ENCODE results near the gene HDAC4.

The HDAC4 gene

DNA sequence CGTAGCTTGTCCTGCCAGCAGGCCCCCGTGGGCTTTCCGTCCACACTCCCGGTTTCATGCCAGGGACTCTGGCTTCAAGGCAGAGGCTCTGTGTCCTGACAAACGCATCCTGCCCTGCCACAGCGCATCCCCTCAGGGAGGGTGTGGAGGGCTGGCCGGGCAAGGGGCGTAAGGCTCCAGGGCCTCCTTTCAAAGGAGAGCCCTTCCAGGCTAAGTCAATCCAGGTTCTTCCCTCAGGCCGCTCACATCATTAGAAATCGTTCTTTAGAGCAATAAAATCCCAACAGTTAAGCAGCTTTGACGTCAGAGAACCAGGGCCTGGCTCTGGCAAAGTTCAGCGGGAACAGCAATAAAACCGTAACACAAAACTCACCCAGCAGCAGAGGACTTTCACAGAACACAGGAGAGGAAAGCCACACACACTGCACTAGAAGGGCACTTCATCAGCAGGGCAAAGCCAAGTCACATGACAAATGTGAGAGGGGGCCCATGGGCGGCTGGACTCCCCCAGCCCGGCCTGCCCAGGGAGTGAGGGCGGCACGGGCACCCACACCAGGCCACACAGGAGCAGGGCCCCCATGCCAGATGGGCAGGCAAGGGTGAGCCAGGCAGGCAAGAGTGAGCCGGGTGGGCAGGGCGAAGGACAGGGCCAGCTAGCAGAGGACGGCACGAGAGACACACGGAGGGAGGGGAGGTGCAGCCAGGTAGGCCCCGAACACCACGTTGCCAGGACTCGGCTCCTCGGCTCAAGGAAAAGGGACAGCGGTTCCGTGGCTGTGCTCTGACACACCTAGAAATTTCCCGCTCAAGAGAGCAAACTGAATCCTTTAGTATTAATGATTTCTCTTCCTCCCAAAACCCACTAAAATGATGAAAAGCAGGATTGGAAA is 52.0 kb downstream of the HDAC4 start:
- Mint-ChIP-seq H3K27ac (no peak overlapping the region), H3K9me3 (ENCODE audit: low read depth) (no peaks in the 10 kb centered on the region), H3K27me3 (no peaks in the 10 kb centered on the region), H3K4me1 (ENCODE audit: low read depth) (no peaks in the 10 kb centered on the region), H3K36me3 (no peaks in the 10 kb centered on the region), H3K4me3 (no peak overlapping the region)

DNA sequence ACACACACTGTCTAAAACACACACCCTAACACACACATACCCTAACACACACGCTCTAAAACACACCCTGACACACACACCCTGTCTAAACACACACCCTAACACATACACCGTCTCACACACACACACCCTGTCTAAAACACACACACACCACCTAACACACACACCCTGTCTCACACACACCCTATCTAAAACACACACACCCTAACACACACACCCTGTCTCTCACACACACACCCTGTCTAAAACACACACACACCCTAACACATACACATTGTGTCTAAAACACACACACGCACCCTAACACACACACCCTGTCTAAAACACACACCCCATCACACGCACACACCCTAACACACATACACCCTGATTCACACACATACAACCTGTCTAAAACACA is 54.1 kb downstream of the HDAC4 start:
- Mint-ChIP-seq H3K4me3 (no peak overlapping the region), H3K9me3 (ENCODE audit: low read depth) (no peaks in the 10 kb centered on the region), H3K27ac (no peak overlapping the region), H3K27me3 (no peaks in the 10 kb centered on the region), H3K36me3 (peaks cover 3% of the 10 kb centered on the region), H3K4me1 (ENCODE audit: low read depth) (peaks cover 3% of the 10 kb centered on the region)

DNA sequence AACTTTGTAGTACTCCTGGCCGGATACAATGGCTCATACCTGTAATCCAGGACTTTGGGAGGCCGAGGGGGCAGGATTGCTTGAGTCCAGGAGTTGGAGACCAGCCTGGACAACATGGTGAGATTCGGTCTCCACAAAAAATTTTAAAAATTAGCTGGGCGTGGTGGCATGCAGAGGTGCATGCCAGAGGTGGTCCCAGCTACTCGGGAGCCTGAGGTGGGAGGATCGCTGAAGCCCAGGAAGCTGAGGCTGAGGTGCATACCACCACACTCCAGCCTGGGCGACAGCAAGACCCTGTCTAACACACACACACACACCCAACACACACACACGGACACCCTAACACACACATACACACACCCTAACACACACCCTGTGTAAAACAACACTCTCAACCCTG is 55.6 kb downstream of the HDAC4 start:
- Mint-ChIP-seq H3K4me1 (ENCODE audit: low read depth) (peaks cover 15% of the 10 kb centered on the region), H3K36me3 (peaks cover 6% of the 10 kb centered on the region), H3K9me3 (ENCODE audit: low read depth) (no peaks in the 10 kb centered on the region), H3K27me3 (no peaks in the 10 kb centered on the region), H3K27ac (no peak overlapping the region), H3K4me3 (no peak overlapping the region)

DNA sequence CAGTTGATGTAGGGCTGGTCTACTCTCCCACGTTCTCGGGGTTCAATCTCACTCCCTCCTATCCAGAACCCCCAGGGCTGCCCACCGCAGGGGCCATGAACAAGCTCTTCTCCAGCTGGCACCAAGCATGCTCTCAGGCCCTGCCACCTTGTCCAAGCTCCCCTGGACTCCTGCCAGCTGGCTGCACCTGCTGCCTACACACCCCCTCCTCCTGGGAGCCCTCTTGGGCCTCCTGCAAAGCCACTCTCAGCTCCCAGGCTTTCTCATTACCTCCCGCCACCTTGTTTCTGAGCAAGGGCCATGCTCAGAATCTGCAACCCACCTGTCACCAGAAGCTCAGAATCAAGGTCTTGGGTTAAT is 56.0 kb downstream of the HDAC4 start:
- Mint-ChIP-seq H3K36me3 (peaks cover 9% of the 10 kb centered on the region), H3K4me3 (no peak overlapping the region), H3K27ac (no peak overlapping the region), H3K27me3 (no peaks in the 10 kb centered on the region), H3K4me1 (ENCODE audit: low read depth) (peaks cover 19% of the 10 kb centered on the region), H3K9me3 (ENCODE audit: low read depth) (no peaks in the 10 kb centered on the region)

DNA sequence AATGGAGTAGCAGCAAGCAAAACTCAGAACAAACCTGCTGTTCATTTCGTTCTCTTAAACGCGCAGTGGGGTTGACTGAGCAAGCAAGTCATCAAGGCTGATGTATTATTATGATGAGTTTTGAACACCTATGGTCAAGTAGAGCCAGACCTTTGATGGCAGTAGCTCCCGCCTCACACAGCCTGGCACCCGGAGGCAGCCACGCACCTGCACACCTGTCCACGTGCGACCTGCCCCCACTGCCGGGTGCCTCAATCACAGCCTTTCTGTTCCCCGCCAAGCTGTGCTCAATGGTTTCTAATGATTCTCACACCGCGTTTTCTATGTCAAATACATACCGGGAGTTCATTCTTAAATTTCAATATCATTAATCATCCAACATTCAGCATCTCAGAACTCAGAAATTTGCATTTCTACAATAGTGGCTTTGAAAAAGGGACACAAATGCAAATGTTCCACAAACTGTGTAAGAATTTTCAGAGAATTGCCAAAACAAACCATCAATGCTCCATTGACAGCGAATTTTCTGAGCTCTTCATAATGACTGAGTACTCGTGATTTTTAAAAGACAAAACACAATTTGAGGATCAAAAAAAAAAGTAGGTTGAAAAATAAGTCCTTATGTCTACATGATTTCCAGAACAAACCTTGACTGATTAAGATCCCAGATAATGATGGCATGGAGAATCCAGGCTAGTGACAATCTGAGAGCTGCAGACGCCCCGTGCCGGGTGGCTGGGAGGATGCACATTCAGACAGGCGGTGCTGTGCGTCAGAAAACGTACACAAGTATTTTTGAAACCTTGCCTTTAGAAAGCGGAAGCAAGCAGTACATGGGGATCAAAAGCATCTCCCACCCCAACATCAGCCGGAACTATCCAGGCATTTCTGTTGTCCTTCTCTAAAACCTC is 56.6 kb downstream of the HDAC4 start:
- Mint-ChIP-seq H3K4me3 (no peak overlapping the region), H3K36me3 (peaks cover 9% of the 10 kb centered on the region), H3K27ac (no peak overlapping the region), H3K27me3 (no peaks in the 10 kb centered on the region), H3K9me3 (ENCODE audit: low read depth) (no peaks in the 10 kb centered on the region), H3K4me1 (ENCODE audit: low read depth) (peaks cover 25% of the 10 kb centered on the region)

DNA sequence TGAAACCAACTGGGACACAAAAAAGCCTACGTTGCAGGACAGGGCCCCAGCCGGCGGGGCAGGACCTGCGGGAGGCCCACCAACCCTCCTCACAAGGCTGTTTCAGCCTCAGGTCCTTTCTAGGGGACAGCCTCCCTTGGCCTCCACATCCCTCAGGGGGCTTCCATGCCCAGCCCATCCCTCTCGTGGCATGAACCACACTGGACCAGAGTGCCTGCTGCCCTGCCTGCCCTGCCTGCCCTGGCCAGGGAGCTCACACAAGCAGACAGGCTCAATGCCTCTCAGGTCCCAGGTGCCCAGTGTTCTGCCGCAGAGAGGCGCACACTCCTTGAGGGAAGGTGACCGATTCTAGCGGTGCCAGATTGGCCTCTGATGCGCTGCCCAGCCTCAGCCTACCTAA is 57.4 kb downstream of the HDAC4 start:
- H3K4me1 Mint-ChIP-seq (ENCODE audit: low read depth) = peaks cover 33% of the 10 kb centered on the region
- no peaks in the 10 kb centered on the region for H3K9me3 Mint-ChIP-seq (ENCODE audit: low read depth)
- no peaks in the 10 kb centered on the region for H3K27me3 Mint-ChIP-seq

GRCh38 chr2:239341840-239342239 is 59.0 kb downstream of the HDAC4 start:
- no peak overlapping the region for H3K4me3 Mint-ChIP-seq
- peaks cover 37% of the 10 kb centered on the region for H3K4me1 Mint-ChIP-seq (ENCODE audit: low read depth)
- H3K9me3 Mint-ChIP-seq (ENCODE audit: low read depth) = no peaks in the 10 kb centered on the region
- peaks cover 10% of the 10 kb centered on the region for H3K36me3 Mint-ChIP-seq
- H3K27ac Mint-ChIP-seq = no peak overlapping the region
- H3K27me3 Mint-ChIP-seq = no peaks in the 10 kb centered on the region

More for the DNA sequence above, 57.4 kb downstream of the HDAC4 start:
- Mint-ChIP-seq H3K4me3 (no peak overlapping the region), H3K36me3 (peaks cover 9% of the 10 kb centered on the region), H3K27ac (no peak overlapping the region)

- peaks cover 37% of the 10 kb centered on the region for H3K4me1 Mint-ChIP-seq (ENCODE audit: low read depth)
- H3K27ac Mint-ChIP-seq = no peak overlapping the region
- no peaks in the 10 kb centered on the region for H3K9me3 Mint-ChIP-seq (ENCODE audit: low read depth)
- no peaks in the 10 kb centered on the region for H3K27me3 Mint-ChIP-seq
- peaks cover 11% of the 10 kb centered on the region for H3K36me3 Mint-ChIP-seq
- peak overlapping the region; percentile 15 for H3K4me3 Mint-ChIP-seq
Measured at GRCh38 chr2:239341146-239341732, 59.6 kb downstream of the HDAC4 start.

- Mint-ChIP-seq H3K27ac (peak overlapping the region; percentile 8), H3K27me3 (no peaks in the 10 kb centered on the region), H3K36me3 (peaks cover 11% of the 10 kb centered on the region), H3K4me1 (ENCODE audit: low read depth) (peaks cover 40% of the 10 kb centered on the region), H3K9me3 (ENCODE audit: low read depth) (no peaks in the 10 kb centered on the region), H3K4me3 (peak overlapping the region; percentile 41)
Measured at GRCh38 chr2:239339726-239340601, 60.9 kb downstream of the HDAC4 start.

DNA sequence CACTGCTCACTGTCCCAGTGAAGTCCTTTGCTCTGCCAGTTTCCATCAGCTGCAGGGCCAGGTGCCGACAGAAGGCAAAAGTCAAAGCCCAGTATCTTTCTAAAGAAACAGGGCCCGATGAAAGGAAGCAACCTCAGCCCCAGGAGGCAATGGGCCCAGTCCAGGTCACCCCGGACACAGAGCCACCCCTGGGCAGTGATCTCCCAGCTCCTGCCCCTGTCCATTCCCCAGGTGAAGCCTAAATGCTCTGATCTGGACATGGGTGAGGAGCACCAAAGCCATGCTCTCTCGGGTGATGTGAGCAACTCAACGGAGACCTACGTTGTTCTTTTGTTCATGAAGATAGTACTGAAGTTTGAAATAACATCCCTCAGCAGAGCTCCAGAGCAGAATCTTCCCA is 61.6 kb downstream of the HDAC4 start:
- H3K27ac Mint-ChIP-seq = peak overlapping the region; percentile 8
- peaks cover 11% of the 10 kb centered on the region for H3K36me3 Mint-ChIP-seq
- peak overlapping the region; percentile 20 for H3K4me3 Mint-ChIP-seq
- H3K27me3 Mint-ChIP-seq = no peaks in the 10 kb centered on the region
- no peaks in the 10 kb centered on the region for H3K9me3 Mint-ChIP-seq (ENCODE audit: low read depth)
- peaks cover 40% of the 10 kb centered on the region for H3K4me1 Mint-ChIP-seq (ENCODE audit: low read depth)

DNA sequence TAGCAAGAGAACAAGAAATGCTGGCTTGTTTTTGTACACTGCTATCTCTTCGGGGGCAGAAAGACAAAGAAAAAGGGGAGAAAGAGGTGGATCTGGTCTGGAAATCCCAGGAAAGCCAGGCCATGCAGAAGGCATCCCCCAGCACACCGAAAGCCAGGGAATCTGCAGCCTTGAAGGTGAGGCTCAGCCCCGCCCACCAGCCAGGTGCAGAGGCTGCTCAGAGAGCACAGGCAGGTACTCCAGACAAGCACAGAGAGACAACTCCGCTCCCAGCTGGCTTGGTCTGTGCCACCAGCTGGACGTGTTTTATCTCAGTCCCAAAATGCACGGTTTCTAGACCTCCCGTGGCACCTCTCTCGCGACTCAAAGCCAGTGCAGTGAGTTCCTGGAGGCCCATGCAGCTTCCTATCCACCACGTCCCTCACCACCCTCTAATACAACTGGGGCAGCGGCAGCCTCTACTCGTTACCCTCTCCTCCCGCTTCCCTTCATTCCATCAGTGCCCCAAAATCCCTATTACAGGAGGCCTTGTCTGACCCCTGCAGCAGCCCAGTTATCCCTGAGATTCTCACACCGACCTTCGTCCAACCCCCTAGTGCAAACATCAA is 62.8 kb downstream of the HDAC4 start:
- no peaks in the 10 kb centered on the region for H3K27me3 Mint-ChIP-seq
- H3K4me3 Mint-ChIP-seq = no peak overlapping the region
- peaks cover 42% of the 10 kb centered on the region for H3K4me1 Mint-ChIP-seq (ENCODE audit: low read depth)
- H3K9me3 Mint-ChIP-seq (ENCODE audit: low read depth) = no peaks in the 10 kb centered on the region
- peaks cover 12% of the 10 kb centered on the region for H3K36me3 Mint-ChIP-seq
- no peak overlapping the region for H3K27ac Mint-ChIP-seq

- Mint-ChIP-seq H3K27me3 (no peaks in the 10 kb centered on the region), H3K36me3 (peaks cover 13% of the 10 kb centered on the region), H3K4me3 (no peak overlapping the region), H3K27ac (no peak overlapping the region), H3K4me1 (ENCODE audit: low read depth) (peaks cover 42% of the 10 kb centered on the region), H3K9me3 (ENCODE audit: low read depth) (no peaks in the 10 kb centered on the region)
Measured at GRCh38 chr2:239337122-239337876, 63.5 kb downstream of the HDAC4 start.

GRCh38 chr2:239331560-239331959 is 69.3 kb downstream of the HDAC4 start:
- H3K27ac Mint-ChIP-seq = no peak overlapping the region
- peaks cover 47% of the 10 kb centered on the region for H3K4me1 Mint-ChIP-seq (ENCODE audit: low read depth)
- no peaks in the 10 kb centered on the region for H3K9me3 Mint-ChIP-seq (ENCODE audit: low read depth)
- H3K36me3 Mint-ChIP-seq = peaks cover 2% of the 10 kb centered on the region
- H3K4me3 Mint-ChIP-seq = no peak overlapping the region
- H3K27me3 Mint-ChIP-seq = no peaks in the 10 kb centered on the region
